GM18870 (cell line): ENCODE results near the gene AREG.
A peak's percentile ranks its signal among the peaks of the same experiment; 100 is the strongest.

ENCODE experiments used
- ATAC-seq: cut with Tn5 transposase; IDR thresholded peaks from one replicate; pipeline ENCODE4 v1.9.1; 2021; ENCODE audit warnings: moderate library complexity; ENCODE audit not compliant: unreplicated experiment

AREG gene

GRCh38 chr4:74431113-74431826, 13.7 kb upstream of the AREG start:
- ATAC-seq = peak; percentile 91

GRCh38 chr4:74433043-74433442, 11.9 kb upstream of the AREG start:
- ATAC-seq = no peak

- no peak for ATAC-seq
These were observed 11.3 kb upstream of the AREG start for GRCh38 chr4:74433541-74434172.

- no peak for ATAC-seq
These were observed 9.6 kb upstream of the AREG start for GRCh38 chr4:74435296-74435695.

- no peak for ATAC-seq
These were observed 7.1 kb upstream of the AREG start for GRCh38 chr4:74437866-74438265.

GRCh38 chr4:74438661-74439060, 6.3 kb upstream of the AREG start:
- ATAC-seq = no peak

- ATAC-seq = no peak
These were observed 5.0 kb upstream of the AREG start for GRCh38 chr4:74439952-74440351.

- ATAC-seq = no peak
These were observed 4.6 kb upstream of the AREG start for GRCh38 chr4:74440356-74440755.

- ATAC-seq = no peak
These were observed 3.2 kb upstream of the AREG start for GRCh38 chr4:74441744-74442143.

GRCh38 chr4:74446193-74446868, 1.4 kb downstream of the AREG start:
- ATAC-seq = no peak

GRCh38 chr4:74446896-74447295, 2.0 kb downstream of the AREG start:
- ATAC-seq = no peak

GRCh38 chr4:74447636-74448233, 2.8 kb downstream of the AREG start:
- no peak for ATAC-seq

GRCh38 chr4:74449571-74450297, 4.8 kb downstream of the AREG start:
- ATAC-seq = no peak

- no peak for ATAC-seq
These were observed 5.4 kb downstream of the AREG start for GRCh38 chr4:74450298-74450683.

GRCh38 chr4:74451214-74451661, 6.3 kb downstream of the AREG start:
- ATAC-seq = no peak

- no peak for ATAC-seq
These were observed 8.2 kb downstream of the AREG start for GRCh38 chr4:74453037-74453635.

GRCh38 chr4:74453829-74454742, 9.2 kb downstream of the AREG start:
- no peak for ATAC-seq

- ATAC-seq = no peak
These were observed 10.6 kb downstream of the AREG start for GRCh38 chr4:74455361-74456055.
